Suprapubic skin (tissue), 4 donors: Measurements from ENCODE around the gene JDP2. TPM values are rescaled to one million over a fixed set of nuclear protein-coding genes. Genes with fewer than 3 reads are reported as not detected.

Source experiments
- DNase-seq, 2 donors: peaks; one replicate each; pipeline ENCODE4 v3.0.0-alpha.2; 2019; ENCODE audit warnings: low spot score in 2 of 2
- H3K27ac ChIP-seq: fragments of 200-600 bp; sonication (generic); one replicate; pipeline ENCODE4 v1.5.1; 2019
- H3K27me3 ChIP-seq: fragments of 200-600 bp; sonication (generic); one replicate; pipeline ENCODE4 v1.5.1; 2019
- H3K36me3 ChIP-seq: fragments of 200-600 bp; sonication (generic); one replicate; pipeline ENCODE4 v1.5.1; 2019
- H3K4me1 ChIP-seq: fragments of 200-600 bp; sonication (generic); one replicate; pipeline ENCODE4 v1.5.1; 2019
- H3K4me3 ChIP-seq: fragments of 200-600 bp; sonication (generic); one replicate; pipeline ENCODE4 v1.5.1; 2019; ENCODE audit warnings: mild to moderate bottlenecking
- H3K9me3 ChIP-seq: fragments of 200-600 bp; sonication (generic); one replicate; pipeline ENCODE4 v1.5.1; 2019
- CTCF ChIP-seq, 2 donors: fragments of 200-600 bp in 1 of 2; fragments of 450-650 bp in 1 of 2; sonication (generic) in 1 of 2; IDR thresholded peaks; one replicate each; pipeline ENCODE4 v1.5.1; 2016 to 2019; ENCODE audit warnings: antibody characterized with exemption in 2 of 2, mild to moderate bottlenecking in 1 of 2, moderate library complexity in 1 of 2
- EP300 ChIP-seq: sonication (generic); formaldehyde crosslinking; IDR thresholded peaks from one replicate; pipeline ENCODE4 v1.6.1; 2017; ENCODE audit warnings: antibody characterized with exemption
- POLR2A ChIP-seq, 2 donors: fragments of 450-650 bp; IDR thresholded peaks; one replicate each; pipeline ENCODE4 v1.6.1; 2017; ENCODE audit warnings: antibody characterized with exemption in 2 of 2, mild to moderate bottlenecking in 2 of 2, moderate library complexity in 2 of 2
- POLR2AphosphoS5 ChIP-seq, 3 donors: sonication (generic); formaldehyde crosslinking; IDR thresholded peaks; one replicate each; pipeline ENCODE4 v1.6.1; 2017; ENCODE audit warnings: antibody characterized with exemption in 3 of 3
- WGBS: methylation state at CpG from one replicate; pipeline ENCODE4 v1.1.5; 2018; 5-methylcytosine and 5-hydroxymethylcytosine counted together
- total RNA-seq, 4 donors: library from RNA; depleted of rRNA; stranded (reverse); fragments of >200 nt; gene quantifications; one replicate each; pipeline ENCODE4 v1.1.0, GENCODE V29; 2016

JDP2 gene
- total RNA-seq, 4 donors from 2014 or later: 36.0 to 72.7 (median 50.4) TPM

GRCh38 chr14:75383721-75384120 lies 44.1 kb upstream of the JDP2 start:
- TF ChIP-seq POLR2AphosphoS5 (IDR thresholded peaks at IDR 0.05) (no peak), CTCF (IDR thresholded peaks at IDR 0.05) (no peak), EP300 (no peak), POLR2A (IDR thresholded peaks at IDR 0.05) (no peak)
- Histone ChIP-seq H3K4me1 (no peaks in the 10 kb centered on the region), H3K4me3 (no peak overlapping the region), H3K36me3 (no peaks in the 10 kb centered on the region), H3K27me3 (no peaks in the 10 kb centered on the region), H3K27ac (no peak overlapping the region), H3K9me3 (no peaks in the 10 kb centered on the region)
- 69% methylated on average over 1 of the region's 1 CpG for WGBS
- no peak for DNase-seq

GRCh38 chr14:75389679-75390078 lies 38.1 kb upstream of the JDP2 start:
- Histone ChIP-seq H3K27me3 (no peaks in the 10 kb centered on the region), H3K27ac (no peak overlapping the region), H3K36me3 (no peaks in the 10 kb centered on the region), H3K9me3 (no peaks in the 10 kb centered on the region), H3K4me3 (no peak overlapping the region), H3K4me1 (no peaks in the 10 kb centered on the region)
- TF ChIP-seq CTCF (IDR thresholded peaks at IDR 0.05): no peak
- no peak for TF ChIP-seq POLR2A (IDR thresholded peaks at IDR 0.05)
- TF ChIP-seq EP300: no peak
- TF ChIP-seq POLR2AphosphoS5 (IDR thresholded peaks at IDR 0.05): no peak
- 68% methylated on average over 3 of the region's 3 CpGs for WGBS
- DNase-seq: no peak

GRCh38 chr14:75390183-75390582 lies 37.6 kb upstream of the JDP2 start:
- Histone ChIP-seq H3K9me3 (no peaks in the 10 kb centered on the region), H3K4me1 (no peaks in the 10 kb centered on the region)
- 85% methylated on average over 3 of the region's 3 CpGs for WGBS

GRCh38 chr14:75391953-75392352 lies 35.9 kb upstream of the JDP2 start:
- WGBS: 91% methylated on average over 7 of the region's 7 CpGs

More at GRCh38 chr14:75390183-75390582, 37.6 kb upstream of the JDP2 start:
- H3K27ac ChIP-seq: no peak overlapping the region
- H3K36me3 ChIP-seq: no peaks in the 10 kb centered on the region
- H3K4me3 ChIP-seq: no peak overlapping the region
- DNase-seq: no peak
- no peak for TF ChIP-seq EP300
- TF ChIP-seq POLR2AphosphoS5 (IDR thresholded peaks at IDR 0.05): no peak
- no peak for TF ChIP-seq CTCF (IDR thresholded peaks at IDR 0.05)
- TF ChIP-seq POLR2A (IDR thresholded peaks at IDR 0.05): no peak
- H3K27me3 ChIP-seq: no peaks in the 10 kb centered on the region

More at GRCh38 chr14:75391953-75392352, 35.9 kb upstream of the JDP2 start:
- Histone ChIP-seq H3K36me3 (no peaks in the 10 kb centered on the region), H3K27me3 (no peaks in the 10 kb centered on the region), H3K4me3 (no peak overlapping the region), H3K9me3 (no peaks in the 10 kb centered on the region), H3K27ac (no peak overlapping the region), H3K4me1 (no peaks in the 10 kb centered on the region)
- TF ChIP-seq POLR2AphosphoS5 (IDR thresholded peaks at IDR 0.05): no peak
- no peak for TF ChIP-seq POLR2A (IDR thresholded peaks at IDR 0.05)
- no peak for TF ChIP-seq CTCF (IDR thresholded peaks at IDR 0.05)
- TF ChIP-seq EP300: no peak
- DNase-seq: no peak
